AG04449 (cell line): ENCODE measurements around the gene GRK3.

ENCODE experiments used
- CTCF ChIA-PET: fragments of 350-600 bp; formaldehyde crosslinking; extraction: SDS; loops from one replicate; lab custom pipeline; 2021; ENCODE audit warnings: antibody characterized with exemption; lab: Yijun Ruan, JAX
- POLR2A ChIA-PET: fragments of 400-600, 350-600 bp; formaldehyde crosslinking; extraction: SDS; loops from one replicate; lab custom pipeline; 2020; ENCODE audit warnings: antibody characterized with exemption, inconsistent platforms; lab: Yijun Ruan, JAX
- DNase-seq: peaks from one replicate; pipeline ENCODE4 v3.0.0-alpha.2; 2010; ENCODE audit warnings: low read depth, low spot score
- H3K4me3 ChIP-seq: 2 replicates; pipeline ENCODE4 v1.5.1; 2011; ENCODE audit warnings: low read depth, mild to moderate bottlenecking, control low read depth, low read length
- TF ChIP-seq, protein P1 (sequence below): IDR thresholded peaks from one replicate; pipeline ENCODE4 v1.5.1; 2011; ENCODE audit warnings: mild to moderate bottlenecking, moderate library complexity, low read length, control low read depth, inconsistent platforms; ENCODE audit not compliant: insufficient read depth; ENCODE audit errors: missing control alignments

Gene GRK3

GRCh38 chr22:25747245-25747944 lies 182.9 kb downstream of the GRK3 start:
- peak; percentile 89 for DNase-seq
- POLR2A ChIA-PET = interaction anchor here (1.6 kb wide), 1 partner anchor 12 kb away, joined by 9 read pairs; no protein-coding TSS in a partner anchor
- TF ChIP-seq, protein P1, sequence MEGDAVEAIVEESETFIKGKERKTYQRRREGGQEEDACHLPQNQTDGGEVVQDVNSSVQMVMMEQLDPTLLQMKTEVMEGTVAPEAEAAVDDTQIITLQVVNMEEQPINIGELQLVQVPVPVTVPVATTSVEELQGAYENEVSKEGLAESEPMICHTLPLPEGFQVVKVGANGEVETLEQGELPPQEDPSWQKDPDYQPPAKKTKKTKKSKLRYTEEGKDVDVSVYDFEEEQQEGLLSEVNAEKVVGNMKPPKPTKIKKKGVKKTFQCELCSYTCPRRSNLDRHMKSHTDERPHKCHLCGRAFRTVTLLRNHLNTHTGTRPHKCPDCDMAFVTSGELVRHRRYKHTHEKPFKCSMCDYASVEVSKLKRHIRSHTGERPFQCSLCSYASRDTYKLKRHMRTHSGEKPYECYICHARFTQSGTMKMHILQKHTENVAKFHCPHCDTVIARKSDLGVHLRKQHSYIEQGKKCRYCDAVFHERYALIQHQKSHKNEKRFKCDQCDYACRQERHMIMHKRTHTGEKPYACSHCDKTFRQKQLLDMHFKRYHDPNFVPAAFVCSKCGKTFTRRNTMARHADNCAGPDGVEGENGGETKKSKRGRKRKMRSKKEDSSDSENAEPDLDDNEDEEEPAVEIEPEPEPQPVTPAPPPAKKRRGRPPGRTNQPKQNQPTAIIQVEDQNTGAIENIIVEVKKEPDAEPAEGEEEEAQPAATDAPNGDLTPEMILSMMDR = no peak
- CTCF ChIA-PET = no interaction called here
- no peak overlapping the region for H3K4me3 ChIP-seq

GRCh38 chr22:25748140-25748539 lies 183.7 kb downstream of the GRK3 start:
- TF ChIP-seq, protein P1 = no peak
- DNase-seq = no peak
- no peak overlapping the region for H3K4me3 ChIP-seq
- ChIA-PET CTCF (interaction anchor here (1.3 kb wide), 1 partner anchor 25 kb away, joined by 3 read pairs; no protein-coding TSS in a partner anchor), POLR2A (interaction anchor here (1.6 kb wide), 1 partner anchor 12 kb away, joined by 9 read pairs; no protein-coding TSS in a partner anchor)

- ChIA-PET CTCF (interaction anchor here (0.9 to 1.6 kb wide), 3 partner anchors 10 to 616 kb away, joined by 3 to 5 read pairs (median 3); no protein-coding TSS in a partner anchor), POLR2A (no interaction called here)
- no peak overlapping the region for H3K4me3 ChIP-seq
- DNase-seq = no peak
- TF ChIP-seq, protein P1 = no peak
Measured at GRCh38 chr22:25748704-25749103, 184.2 kb downstream of the GRK3 start.

- CTCF ChIA-PET = interaction anchor here (0.9 to 1.6 kb wide), 3 partner anchors 9 to 615 kb away, joined by 3 to 5 read pairs (median 3); no protein-coding TSS in a partner anchor
- TF ChIP-seq, protein P1 = no peak
- no peak overlapping the region for H3K4me3 ChIP-seq
- DNase-seq = no peak
- POLR2A ChIA-PET = no interaction called here
Measured at GRCh38 chr22:25749420-25750169, 185.1 kb downstream of the GRK3 start.

GRCh38 chr22:25750569-25751173 lies 186.2 kb downstream of the GRK3 start:
- DNase-seq = no peak
- POLR2A ChIA-PET = interaction anchor here (0.5 kb wide), 1 partner anchor 40 kb away, joined by 3 read pairs; no protein-coding TSS in a partner anchor
- H3K4me3 ChIP-seq = no peak overlapping the region
- CTCF ChIA-PET = interaction anchor here (1.6 kb wide), 2 partner anchors 8 to 22 kb away, joined by 5 read pairs; no protein-coding TSS in a partner anchor
- TF ChIP-seq, protein P1 = no peak
